ENCODE measurements around the gene NAGS.

Gene NAGS

DNA sequence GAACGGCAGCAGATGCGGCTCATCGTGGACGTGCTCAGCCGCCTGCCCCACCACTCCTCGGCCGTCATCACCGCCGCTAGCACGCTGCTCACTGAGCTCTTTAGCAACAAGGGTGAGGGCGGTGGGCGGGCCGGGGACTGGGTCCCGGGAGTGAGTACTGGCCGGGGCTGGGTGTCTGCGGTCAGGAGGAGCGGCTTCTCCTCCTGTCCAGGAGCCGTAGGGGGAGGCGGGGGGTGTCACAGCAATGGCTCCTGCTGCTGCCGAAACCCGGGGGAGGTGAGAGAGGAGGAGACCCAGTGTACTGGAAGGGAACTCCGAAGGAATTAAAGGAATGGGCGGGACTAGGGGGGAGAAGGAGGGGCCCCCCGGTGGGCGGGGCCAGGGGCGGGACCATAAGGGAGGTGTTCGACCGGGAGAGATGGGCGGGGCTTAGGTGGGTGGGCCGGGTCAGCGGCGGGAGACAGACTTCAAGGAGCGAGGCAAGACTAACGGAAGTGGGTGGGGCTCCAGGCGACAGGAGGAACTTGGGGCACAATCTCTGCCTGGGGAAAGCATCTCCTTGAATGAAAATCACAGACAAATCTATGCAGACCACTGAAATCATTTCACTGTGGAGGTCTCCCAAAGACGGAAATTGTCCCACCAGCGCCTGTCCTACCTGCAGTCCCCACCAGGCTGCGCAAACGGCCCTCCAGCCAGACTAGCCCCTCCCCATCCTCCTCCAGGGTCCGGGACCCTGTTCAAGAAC is 2.4 kb downstream of the NAGS start (continued):
- TF ChIP-seq ATF2 (tag by site-specific recombination; IDR thresholded peaks at IDR 0.05; ENCODE audit: low read depth) (no peak), ZNF133 (tag by site-specific recombination; IDR thresholded peaks at IDR 0.05) (no peak), RBAK (tag by site-specific recombination; IDR thresholded peaks at IDR 0.05) (no peak), ZNF623 (tag by site-specific recombination; IDR thresholded peaks at IDR 0.05) (no peak), ZNF184 (tag by site-specific recombination; IDR thresholded peaks at IDR 0.05) (no peak), GLI2 (tag by site-specific recombination; IDR thresholded peaks at IDR 0.05; ENCODE audit: borderline replicate concordance, low read depth) (no peak), IKZF3 (tag by site-specific recombination; IDR thresholded peaks at IDR 0.05) (peak; percentile 65; the same call in 1 of the 2 replicates), ZNF24 (tag by site-specific recombination; IDR thresholded peaks at IDR 0.05) (no peak), KLF16 (tag by site-specific recombination; IDR thresholded peaks at IDR 0.05) (peak; percentile 77; the same call in 1 of the 2 replicates), SALL2 (tag by site-specific recombination; IDR thresholded peaks at IDR 0.05; ENCODE audit: borderline replicate concordance) (no peak), ZNF280D (tag by site-specific recombination; IDR thresholded peaks at IDR 0.05) (no peak), ZNF600 (tag by site-specific recombination; IDR thresholded peaks at IDR 0.05) (peak; percentile 81), ZNF548 (tag by site-specific recombination; IDR thresholded peaks at IDR 0.05) (no peak), ZNF174 (tag by site-specific recombination; IDR thresholded peaks at IDR 0.05) (no peak), ZNF37A (tag by site-specific recombination; IDR thresholded peaks at IDR 0.05) (no peak), ZNF423 (tag by site-specific recombination; IDR thresholded peaks at IDR 0.05) (no peak), ZNF394 (tag by site-specific recombination; IDR thresholded peaks at IDR 0.05; ENCODE audit: borderline replicate concordance) (no peak), ZNF560 (tag by site-specific recombination; IDR thresholded peaks at IDR 0.05; ENCODE audit: borderline replicate concordance) (no peak), ZNF140 (tag by site-specific recombination; IDR thresholded peaks at IDR 0.05) (no peak), SETDB1 (IDR thresholded peaks at IDR 0.05; ENCODE audit: insufficient read length, low read length) (no peak), ZNF274 (IDR thresholded peaks at IDR 0.05; ENCODE audit: low read length) (no peak), ZNF274 (tag by site-specific recombination; IDR thresholded peaks at IDR 0.05; ENCODE audit: borderline replicate concordance) (no peak), ZBTB21 (tag by site-specific recombination; IDR thresholded peaks at IDR 0.05) (no peak; the same call in 1 of the 2 replicates), ZNF23 (tag by site-specific recombination; IDR thresholded peaks at IDR 0.05; ENCODE audit: borderline replicate concordance) (no peak), SCRT2 (tag by site-specific recombination; IDR thresholded peaks at IDR 0.05) (no peak)
- TF ChIP-seq, protein P1, sequence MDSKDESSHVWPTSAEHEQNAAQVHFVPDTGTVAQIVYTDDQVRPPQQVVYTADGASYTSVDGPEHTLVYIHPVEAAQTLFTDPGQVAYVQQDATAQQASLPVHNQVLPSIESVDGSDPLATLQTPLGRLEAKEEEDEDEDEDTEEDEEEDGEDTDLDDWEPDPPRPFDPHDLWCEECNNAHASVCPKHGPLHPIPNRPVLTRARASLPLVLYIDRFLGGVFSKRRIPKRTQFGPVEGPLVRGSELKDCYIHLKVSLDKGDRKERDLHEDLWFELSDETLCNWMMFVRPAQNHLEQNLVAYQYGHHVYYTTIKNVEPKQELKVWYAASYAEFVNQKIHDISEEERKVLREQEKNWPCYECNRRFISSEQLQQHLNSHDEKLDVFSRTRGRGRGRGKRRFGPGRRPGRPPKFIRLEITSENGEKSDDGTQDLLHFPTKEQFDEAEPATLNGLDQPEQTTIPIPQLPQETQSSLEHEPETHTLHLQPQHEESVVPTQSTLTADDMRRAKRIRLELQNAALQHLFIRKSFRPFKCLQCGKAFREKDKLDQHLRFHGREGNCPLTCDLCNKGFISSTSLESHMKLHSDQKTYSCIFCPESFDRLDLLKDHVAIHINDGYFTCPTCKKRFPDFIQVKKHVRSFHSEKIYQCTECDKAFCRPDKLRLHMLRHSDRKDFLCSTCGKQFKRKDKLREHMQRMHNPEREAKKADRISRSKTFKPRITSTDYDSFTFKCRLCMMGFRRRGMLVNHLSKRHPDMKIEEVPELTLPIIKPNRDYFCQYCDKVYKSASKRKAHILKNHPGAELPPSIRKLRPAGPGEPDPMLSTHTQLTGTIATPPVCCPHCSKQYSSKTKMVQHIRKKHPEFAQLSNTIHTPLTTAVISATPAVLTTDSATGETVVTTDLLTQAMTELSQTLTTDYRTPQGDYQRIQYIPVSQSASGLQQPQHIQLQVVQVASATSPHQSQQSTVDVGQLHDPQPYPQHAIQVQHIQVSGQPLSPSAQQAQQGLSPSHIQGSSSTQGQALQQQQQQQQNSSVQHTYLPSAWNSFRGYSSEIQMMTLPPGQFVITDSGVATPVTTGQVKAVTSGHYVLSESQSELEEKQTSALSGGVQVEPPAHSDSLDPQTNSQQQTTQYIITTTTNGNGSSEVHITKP (tag by site-specific recombination; IDR thresholded peaks at IDR 0.05): peak; percentile 67
- TF ChIP-seq, protein P2, sequence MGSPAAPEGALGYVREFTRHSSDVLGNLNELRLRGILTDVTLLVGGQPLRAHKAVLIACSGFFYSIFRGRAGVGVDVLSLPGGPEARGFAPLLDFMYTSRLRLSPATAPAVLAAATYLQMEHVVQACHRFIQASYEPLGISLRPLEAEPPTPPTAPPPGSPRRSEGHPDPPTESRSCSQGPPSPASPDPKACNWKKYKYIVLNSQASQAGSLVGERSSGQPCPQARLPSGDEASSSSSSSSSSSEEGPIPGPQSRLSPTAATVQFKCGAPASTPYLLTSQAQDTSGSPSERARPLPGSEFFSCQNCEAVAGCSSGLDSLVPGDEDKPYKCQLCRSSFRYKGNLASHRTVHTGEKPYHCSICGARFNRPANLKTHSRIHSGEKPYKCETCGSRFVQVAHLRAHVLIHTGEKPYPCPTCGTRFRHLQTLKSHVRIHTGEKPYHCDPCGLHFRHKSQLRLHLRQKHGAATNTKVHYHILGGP (tag by site-specific recombination; IDR thresholded peaks at IDR 0.05): no peak
- TF ChIP-seq, protein P3, sequence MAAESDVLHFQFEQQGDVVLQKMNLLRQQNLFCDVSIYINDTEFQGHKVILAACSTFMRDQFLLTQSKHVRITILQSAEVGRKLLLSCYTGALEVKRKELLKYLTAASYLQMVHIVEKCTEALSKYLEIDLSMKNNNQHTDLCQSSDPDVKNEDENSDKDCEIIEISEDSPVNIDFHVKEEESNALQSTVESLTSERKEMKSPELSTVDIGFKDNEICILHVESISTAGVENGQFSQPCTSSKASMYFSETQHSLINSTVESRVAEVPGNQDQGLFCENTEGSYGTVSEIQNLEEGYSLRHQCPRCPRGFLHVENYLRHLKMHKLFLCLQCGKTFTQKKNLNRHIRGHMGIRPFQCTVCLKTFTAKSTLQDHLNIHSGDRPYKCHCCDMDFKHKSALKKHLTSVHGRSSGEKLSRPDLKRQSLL (tag by site-specific recombination; IDR thresholded peaks at IDR 0.05): no peak

Data from HEK293 (cell line).